HepG2 (cell line): ENCODE data around the gene MED13L.

ENCODE experiments used
- EP300 ChIP-seq, 3 experiments: sonication (generic) in 1 of 3; formaldehyde crosslinking in 1 of 3; IDR thresholded peaks; 2 replicates each; pipeline versions ENCODE4 v1.5.1 to v1.6.1; 2011 to 2020; ENCODE audit warnings: low read depth in 2 of 3, low read length in 2 of 3, borderline replicate concordance in 1 of 3, improper control_type of control experiment in 1 of 3, mild to moderate bottlenecking in 1 of 3, missing genetic modification reagents in 1 of 3, moderate library complexity in 1 of 3
- MTA3 ChIP-seq: sonication (generic); formaldehyde crosslinking; IDR thresholded peaks from 2 replicates; pipeline ENCODE4 v1.4.0; 2020; ENCODE audit warnings: missing genetic modification reagents
- NFIC ChIP-seq: IDR thresholded peaks from 2 replicates; pipeline ENCODE4 v1.6.1; 2012; ENCODE audit warnings: mild to moderate bottlenecking, low read length, inconsistent platforms
- SUZ12 ChIP-seq: fragments of 150-350 bp; IDR thresholded peaks from 2 replicates; pipeline ENCODE4 v1.6.1; 2014; ENCODE audit warnings: low read depth, low read length
- ZNF276 ChIP-seq: sonication (generic); formaldehyde crosslinking; IDR thresholded peaks from 2 replicates; pipeline ENCODE4 v1.4.0; 2020; ENCODE audit warnings: mild to moderate bottlenecking, low read depth, missing genetic modification reagents
- ZNF282 ChIP-seq: fragments of 450-650 bp; IDR thresholded peaks from 2 replicates; pipeline ENCODE4 v1.6.1; 2018; ENCODE audit not compliant: partially characterized antibody
- ZNF296 ChIP-seq: sonication (generic); formaldehyde crosslinking; conservative IDR thresholded peaks from 2 replicates; pipeline ENCODE4 v1.5.0; 2020; ENCODE audit warnings: mild to moderate bottlenecking, missing genetic modification reagents

- no peak for TF ChIP-seq ZNF276 (CRISPR knock-in tag)
- TF ChIP-seq ZNF296 (CRISPR knock-in tag): no peak
- TF ChIP-seq MTA3 (CRISPR knock-in tag): no peak
- no peak for TF ChIP-seq SUZ12
- no peak for TF ChIP-seq NFIC
- TF ChIP-seq ZNF282: no peak
- no peak for TF ChIP-seq EP300 (IDR thresholded peaks at IDR 0.05; ENCODE audit: low read depth in 2 of 2, low read length in 2 of 2)
- no peak for TF ChIP-seq EP300 (CRISPR knock-in tag; IDR thresholded peaks at IDR 0.05; ENCODE audit: borderline replicate concordance)
These were observed 340.2 kb downstream of the MED13L start for GRCh38 chr12:115936997-115937916.
